GM12873 (cell line): ENCODE data around the gene PITPNB.

Experiments
- CTCF ChIP-seq: IDR thresholded peaks from 2 replicates; pipeline ENCODE4 v1.5.1; 2012; ENCODE audit warnings: low read depth, mild to moderate bottlenecking, moderate library complexity, low read length, control low read depth; ENCODE audit not compliant: insufficient read depth; ENCODE audit errors: missing control alignments

Gene PITPNB

GRCh38 chr22:27846248-27846757 is 72.8 kb downstream of the PITPNB start:
- no peak for TF ChIP-seq CTCF

GRCh38 chr22:27845644-27846043 is 73.4 kb downstream of the PITPNB start:
- no peak for TF ChIP-seq CTCF

GRCh38 chr22:27844656-27845591 is 74.1 kb downstream of the PITPNB start:
- no peak for TF ChIP-seq CTCF

GRCh38 chr22:27844256-27844655 is 74.8 kb downstream of the PITPNB start:
- TF ChIP-seq CTCF = no peak

- TF ChIP-seq CTCF = no peak
Measured at GRCh38 chr22:27843441-27843840, 75.6 kb downstream of the PITPNB start.

GRCh38 chr22:27842669-27843431 is 76.2 kb downstream of the PITPNB start:
- no peak for TF ChIP-seq CTCF

GRCh38 chr22:27842201-27842600 is 76.9 kb downstream of the PITPNB start:
- TF ChIP-seq CTCF = no peak
